ENCODE measurements around the gene PKIB.
"Not testable (repeated sequence)": the region's sequence is repeated elsewhere in the genome, so short reads cannot be mapped to it uniquely, and the experiment has no call there.

Gene PKIB

DNA sequence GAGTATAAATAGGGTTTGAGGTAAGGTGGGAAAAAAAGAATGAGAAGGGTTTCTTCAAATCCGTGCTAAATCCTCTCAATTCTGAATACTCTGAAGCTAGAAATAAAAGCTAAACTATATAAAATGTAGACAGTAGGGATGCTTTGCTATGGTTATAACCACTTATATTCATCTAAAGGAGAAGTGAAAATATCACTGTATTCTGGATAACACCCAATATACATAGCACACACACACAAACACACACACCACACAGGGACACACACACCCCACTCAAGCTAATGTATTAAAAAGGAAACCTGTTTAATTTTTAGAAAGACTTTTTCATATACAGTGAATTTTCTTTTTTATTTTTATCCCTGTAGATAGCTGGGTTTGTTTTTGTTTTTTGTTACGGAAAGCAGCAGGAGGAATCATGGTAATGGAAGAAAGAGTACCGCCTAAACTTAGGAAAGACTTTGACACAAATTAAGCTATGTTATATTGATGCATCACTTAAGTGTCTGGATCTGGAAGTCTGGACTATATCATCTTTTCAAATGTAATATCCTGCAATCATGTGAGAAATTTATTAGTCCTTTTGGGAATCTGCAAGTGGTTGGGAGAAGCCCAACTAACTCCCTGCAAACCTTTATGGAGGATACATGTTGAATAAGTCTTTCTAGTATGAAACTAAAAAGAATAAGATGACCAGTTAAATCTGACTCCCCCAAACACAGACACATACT, 100.9 kb downstream of the PKIB start:
- DNase-seq (ENCODE audit: low read depth): no peak

DNA sequence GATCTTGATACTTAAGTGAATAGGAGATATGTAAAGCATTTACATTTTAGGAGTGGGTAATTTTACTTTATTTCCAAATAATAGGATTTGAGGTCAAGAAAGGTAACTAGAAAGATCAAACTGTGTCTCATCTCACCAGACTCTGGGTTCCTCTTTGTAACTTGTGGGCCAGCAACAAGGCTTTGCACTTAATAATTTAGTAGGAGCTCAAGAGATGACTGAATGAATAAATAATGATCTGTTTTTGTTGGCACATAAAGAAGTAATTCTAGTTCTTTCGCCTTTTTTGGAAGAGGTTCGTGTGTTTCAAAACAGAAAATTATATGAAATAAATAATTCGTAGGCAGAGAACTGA, 101.9 kb downstream of the PKIB start:
- DNase-seq (ENCODE audit: low read depth): no peak

DNA sequence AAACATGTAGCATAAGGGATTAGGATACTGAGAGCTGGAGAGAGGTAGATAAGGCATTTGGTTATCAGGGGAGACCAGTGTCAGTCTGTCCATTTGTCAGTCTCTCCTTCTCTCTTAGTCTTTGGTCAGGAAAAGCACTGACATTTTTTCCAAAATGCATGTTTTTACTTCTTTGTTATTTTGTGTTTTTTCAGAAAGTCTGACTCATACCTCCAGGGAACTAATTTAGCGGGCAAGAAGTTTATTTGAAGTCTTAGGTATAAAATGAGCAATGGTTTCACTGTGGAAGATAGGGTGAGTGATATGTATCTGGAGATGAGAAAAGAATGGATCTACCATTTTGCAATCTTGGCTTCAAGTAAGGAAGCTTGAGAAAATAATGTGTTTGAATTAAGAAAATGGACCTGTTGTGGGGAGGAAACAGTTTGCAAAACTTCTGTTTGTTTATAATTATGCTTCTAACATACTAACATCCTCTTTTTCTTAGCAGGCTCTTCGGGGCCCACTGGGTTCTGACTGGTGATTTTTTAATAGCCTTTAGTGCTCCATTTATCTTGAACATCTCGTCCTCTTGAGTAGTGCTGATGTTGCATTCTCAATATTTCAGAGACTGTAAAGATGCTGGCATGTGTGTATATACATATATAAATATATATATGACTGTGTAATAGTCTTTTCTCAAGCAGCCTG, 102.4 kb downstream of the PKIB start:
- DNase-seq (ENCODE audit: low read depth): no peak

DNA sequence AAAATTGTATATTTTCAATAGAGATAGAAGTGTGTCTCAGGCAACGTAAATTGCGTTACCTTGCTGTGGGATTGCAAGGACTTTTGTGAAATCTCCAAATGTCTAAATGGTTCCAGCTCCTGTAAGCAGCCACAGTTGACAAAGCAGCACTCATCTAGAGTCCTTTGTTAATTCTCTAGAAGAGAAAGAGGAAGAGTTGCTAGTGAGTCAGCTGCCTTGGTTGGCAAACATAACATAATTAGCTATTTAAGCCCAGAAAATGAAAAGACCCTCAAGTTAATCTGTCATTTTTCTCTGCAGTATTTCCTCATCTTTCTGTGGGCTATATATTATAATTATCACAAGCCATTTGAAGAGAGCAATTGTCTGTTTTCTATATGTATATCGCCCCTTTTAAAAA, 102.9 kb downstream of the PKIB start:
- DNase-seq (ENCODE audit: low read depth): no peak

DNA sequence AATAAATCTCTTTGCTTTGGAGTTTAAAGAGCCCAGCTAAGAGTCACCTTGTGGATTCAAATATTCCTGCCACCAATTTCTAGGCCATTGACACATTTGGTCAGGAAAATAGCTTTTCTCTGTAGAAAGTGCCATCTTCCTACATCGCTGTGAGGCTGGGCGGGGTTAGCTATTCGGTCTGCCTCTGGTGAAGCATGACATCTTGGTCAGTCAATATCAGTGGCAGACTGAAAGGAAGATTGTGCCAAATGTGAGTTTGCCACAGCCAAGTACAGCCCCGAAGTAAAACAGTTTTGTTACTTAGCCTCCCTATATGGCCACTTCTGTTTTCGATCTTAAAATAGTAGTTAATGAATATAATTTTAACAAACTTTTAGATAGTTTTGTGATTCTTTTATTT, 103.9 kb downstream of the PKIB start:
- DNase-seq (ENCODE audit: low read depth): no peak

DNA sequence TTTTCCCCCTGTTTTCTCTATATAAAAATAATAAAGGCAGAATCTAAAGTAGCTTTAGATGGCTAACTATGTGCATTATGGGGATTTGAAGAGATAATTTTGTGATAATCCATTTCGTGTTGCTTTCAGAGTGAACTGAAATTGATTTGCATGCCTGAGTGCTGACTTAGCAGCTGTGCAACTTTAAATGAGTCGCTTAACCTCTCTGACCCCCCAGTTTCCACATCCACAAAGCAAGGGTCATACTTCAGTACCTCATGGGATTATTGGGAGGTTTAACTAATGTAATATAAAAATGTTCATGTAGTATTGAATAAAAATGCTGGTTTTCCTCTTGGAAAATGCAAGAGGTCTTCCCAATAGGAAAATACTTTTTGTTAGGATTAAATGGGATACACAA, 105.5 kb downstream of the PKIB start:
- DNase-seq (ENCODE audit: low read depth): no peak

DNA sequence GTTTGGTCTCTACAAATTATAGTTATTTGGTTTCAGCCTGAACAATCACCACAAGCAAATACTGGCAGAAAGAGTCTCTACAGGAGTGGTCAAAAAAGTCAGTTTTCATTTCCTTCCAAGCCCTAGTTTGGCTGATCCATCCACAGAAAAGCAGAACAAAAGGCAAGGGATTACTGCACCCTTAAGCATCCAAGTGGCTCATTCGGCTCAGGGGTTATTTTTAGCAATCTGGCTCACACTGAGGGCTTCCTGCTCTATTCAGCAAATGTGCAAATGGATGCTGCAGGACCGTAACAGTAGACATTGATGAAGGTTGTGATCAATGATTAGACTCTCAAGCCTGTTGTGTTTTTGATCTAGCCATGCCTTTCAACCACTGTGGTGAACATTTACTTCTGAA, 107.1 kb downstream of the PKIB start:
- no peak for DNase-seq (ENCODE audit: low read depth)

DNA sequence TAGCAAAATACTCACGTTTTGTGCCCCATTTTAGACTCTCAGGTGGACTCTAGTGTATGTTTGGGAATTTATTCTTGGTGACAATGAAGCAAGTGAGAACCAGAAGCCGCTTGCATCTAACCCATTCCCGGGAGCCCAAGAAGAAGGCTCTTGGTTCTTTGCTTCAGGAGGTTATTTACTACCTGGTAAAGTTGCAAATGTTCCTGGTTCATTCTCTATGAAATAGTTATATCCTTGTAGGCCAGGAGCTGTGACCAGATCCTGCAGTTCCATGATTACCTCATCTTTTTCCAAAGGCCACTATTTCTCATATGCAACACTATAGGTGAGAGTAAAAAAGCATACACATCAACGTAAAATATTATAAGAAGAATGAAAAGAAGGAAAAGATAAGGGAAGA, 108.4 kb downstream of the PKIB start:
- DNase-seq (ENCODE audit: low read depth): no peak

DNA sequence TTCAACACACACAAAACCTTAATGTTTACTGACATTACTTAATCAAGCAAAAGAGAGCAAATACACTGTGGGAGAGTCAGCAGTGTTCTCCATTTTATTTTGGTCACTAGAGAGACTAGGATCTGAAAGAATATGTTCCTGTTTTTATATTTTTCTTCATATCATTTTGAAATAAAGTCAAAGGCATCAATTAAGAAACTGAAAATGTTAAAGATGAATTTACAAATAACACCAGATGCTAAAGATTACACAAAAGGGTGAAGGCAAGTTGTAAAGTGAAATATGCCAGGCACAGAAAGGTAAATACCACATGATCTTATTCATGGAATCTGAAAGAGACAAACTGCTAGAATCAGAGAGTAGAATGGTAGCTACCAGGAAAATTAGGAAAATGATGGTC, 109.0 kb downstream of the PKIB start:
- no peak for DNase-seq (ENCODE audit: low read depth)

DNA sequence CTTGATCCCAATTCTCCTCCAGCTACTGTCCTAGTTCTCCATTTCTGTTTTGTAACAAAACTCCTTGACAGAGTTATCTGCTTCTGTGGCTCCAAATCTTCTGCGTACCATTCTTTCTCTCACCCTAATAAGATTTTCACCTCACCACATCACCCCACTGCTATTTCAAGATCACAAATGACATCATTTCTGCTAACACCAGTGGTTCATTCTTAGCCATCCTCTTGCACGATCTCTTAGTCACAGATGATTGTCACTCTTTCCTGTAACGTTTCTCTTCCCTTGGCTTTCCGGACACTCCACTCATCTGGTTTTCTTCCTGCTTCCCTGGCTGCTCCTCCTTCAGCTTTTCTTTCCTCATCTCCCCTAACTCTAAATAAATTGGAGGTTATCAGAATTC, 112.5 kb downstream of the PKIB start:
- DNase-seq (ENCODE audit: low read depth): no peak

DNA sequence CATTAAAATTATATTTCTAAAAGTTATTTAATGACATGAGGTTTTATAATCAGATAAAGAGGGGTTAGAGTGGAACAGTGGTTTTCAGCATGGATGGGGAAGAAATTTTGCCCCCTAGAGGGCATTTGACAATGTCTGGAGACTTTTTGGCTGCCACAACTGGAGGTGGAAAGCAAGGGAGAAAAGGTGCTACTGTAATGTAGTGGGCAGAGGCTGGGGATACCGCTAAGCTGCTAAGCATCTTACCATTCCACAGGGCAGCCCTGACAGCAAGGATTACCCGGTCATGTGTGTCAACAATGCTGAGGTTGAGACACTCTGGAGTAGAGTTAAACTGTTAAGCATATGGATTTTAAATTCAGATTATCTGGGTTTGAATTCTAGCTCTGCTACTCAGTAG, 116.4 kb downstream of the PKIB start:
- no peak for DNase-seq (ENCODE audit: low read depth)

DNA sequence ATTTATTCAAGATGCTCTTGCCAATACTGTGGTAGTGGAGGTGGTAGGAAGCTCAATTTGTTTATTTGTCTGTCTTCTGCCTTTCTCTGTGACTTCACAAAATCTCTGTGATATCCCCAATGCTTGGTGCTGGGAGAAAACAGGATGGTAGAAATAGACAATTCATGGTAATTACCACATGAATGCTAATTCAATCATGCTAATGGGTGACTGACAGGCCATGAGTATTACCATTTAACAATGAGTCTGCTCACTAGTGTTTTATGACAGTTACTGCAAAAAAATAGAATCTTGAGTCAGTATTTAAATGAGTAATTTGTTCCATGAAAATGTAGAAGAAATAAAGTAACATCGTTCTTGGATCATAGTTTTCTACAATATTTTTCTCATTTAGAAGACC, 117.0 kb downstream of the PKIB start:
- DNase-seq (ENCODE audit: low read depth): no peak

DNA sequence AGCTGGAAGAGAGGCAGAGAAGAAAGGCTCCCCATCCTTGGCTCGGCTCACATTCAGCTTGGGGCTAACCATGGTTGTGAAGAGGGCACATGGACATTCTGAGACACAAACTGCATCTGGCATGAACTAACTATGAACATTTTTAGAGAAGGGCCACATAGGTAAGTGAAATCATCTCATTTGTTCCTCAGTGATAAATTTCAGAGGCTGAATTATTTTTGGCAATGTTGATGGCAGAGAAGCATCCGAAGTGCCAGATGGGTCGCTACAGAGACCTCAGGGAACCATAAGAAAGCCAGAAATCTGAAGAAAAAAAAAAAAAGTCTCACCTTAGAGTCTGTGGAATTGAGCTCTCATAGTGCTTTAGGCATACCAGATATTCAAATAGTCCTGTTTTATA, 120.1 kb downstream of the PKIB start:
- DNase-seq (ENCODE audit: low read depth): no peak

DNA sequence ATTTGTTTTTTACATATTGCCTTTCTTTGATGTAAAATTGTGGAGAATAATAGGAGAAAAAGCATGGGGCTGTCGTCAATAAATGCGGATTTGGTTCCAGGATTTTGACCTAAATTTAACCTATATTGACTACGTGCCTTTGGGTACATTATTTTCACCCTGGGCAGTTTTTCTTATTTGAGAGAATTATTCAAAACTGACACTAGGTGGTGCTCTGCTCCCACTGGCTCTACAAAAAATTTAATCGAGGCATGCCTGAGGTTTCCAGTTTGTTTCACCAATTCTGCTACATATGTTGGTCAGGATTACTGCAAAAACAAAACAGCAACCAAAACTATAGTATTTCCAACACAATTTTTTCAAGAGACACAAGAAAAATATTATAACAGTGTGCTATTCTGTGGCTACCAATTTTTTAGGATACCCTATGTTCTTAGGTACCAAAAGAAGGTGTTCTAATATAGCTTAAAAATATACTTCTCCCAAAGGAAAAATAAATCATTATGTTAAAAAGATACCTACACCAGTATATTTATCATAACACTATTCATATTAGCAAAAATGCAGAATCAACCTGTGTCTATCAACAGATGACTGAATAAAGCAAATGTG, 120.7 kb downstream of the PKIB start:
- DNase-seq (ENCODE audit: low read depth): no peak

DNA sequence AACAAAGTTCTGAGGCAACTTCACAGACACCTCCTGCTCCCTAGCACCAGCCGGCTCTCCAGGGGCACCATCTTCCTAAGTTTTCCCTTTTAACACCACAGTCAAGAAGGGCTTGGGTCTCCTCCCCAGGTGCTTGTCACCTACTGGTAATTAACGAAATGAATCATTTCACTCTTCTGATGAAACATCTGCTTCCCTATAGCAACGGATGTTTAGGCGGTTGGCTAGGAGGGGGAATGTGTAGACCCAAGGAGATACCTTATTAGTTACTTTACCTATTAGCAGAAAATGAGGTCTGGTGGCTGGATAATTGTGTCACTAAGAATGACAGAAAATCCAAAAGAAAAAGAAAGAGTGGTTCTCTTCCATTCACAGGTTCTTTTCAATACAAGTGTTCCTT, 123.1 kb downstream of the PKIB start:
- no peak for DNase-seq (ENCODE audit: low read depth)

DNA sequence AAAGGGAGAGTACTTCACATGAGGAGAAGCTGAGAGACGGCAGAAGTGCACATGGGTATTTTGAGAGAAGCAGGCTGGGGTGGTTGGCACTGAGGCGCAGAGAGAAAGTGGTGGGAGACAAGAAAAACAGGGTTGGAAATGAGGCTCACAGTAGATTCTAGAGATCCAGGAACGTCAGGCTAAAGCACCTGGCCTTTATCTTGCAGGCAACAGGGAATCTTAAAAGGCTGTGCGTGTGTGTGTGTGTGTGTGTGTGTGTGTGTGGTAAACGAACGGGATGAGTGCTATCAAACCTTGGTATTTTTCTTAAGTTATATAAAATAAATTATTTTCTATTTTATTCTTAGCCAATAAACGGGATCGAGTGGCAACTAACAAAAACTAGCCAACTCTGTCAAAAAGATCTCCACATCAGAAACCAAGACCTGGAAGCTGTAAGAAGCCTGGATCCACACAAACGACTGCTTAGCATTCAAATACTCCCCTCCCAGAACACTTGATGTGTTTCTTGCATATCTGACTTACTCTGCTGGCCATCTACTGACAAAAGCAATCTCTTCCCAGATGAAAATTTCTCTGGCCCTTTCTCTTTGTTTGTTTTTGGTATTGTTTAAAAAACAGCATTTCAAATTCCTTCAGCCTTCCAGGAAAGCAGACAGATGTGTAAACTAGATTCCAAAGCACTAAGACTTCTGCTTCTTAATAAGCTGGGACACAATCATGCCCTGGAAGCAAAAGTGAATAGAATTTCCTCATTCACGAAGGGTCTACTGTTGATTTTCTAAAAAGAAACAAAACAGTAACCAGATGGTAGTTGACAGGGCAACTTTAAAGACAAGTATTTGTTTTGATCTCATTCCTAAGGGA, 124.6 kb downstream of the PKIB start:
- no peak for DNase-seq (ENCODE audit: low read depth)

DNA sequence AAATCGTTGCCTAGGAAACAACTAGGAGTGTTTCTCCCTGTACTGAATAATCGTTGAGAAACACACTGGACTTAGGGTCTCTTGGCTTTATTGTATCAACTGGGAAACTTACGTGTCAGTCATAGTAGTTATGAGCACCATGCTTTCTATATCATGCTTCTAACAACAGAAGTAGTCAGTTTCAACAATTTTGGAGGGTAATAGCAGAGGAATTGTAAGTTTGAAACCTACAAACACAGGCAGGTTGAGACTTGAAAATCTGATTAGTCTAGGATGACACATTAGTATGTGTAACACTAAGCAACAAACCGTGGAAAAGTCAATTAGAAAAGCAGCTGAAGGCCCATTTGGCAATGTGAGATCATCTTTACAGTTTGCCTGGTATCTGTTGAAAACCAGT, 125.4 kb downstream of the PKIB start:
- no peak for DNase-seq (ENCODE audit: low read depth)

DNA sequence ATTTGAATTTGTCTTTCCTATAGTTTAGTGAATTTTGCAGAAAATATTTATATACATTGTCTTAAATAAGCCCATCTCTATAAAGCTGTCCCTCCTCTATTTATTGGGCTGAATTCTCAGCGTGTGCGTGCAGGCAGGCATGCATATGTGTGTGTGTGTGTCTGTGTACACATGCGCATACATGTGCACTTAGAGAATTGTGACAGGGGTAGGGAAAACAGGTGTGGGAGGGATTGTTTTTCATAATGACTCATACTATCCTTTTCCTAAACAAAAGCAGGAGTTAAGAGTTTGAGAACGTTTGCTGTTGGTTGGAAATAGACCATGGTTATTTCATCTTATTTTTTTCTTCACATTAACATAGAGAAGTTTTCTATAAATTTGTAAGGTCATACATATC, 126.0 kb downstream of the PKIB start:
- DNase-seq (ENCODE audit: low read depth): no peak

DNA sequence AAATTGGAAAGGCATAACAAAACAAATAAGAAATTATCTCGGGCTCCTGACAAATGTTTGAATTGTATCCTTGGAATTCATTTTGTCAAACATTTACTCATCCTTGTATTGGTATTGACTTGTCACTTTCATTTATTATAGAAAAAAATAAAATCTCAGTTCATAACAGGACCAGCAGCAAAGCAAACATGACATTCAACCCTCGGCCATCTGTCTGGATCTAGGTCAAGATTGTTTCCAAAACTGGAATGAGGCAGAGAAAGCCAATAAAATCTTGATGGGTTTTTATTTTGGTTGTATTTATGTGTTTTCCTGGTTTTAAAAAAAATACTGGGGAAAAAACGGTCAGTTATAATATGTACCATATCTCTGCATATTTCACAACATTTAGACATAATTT, 126.4 kb downstream of the PKIB start:
- no peak for DNase-seq (ENCODE audit: low read depth)

DNA sequence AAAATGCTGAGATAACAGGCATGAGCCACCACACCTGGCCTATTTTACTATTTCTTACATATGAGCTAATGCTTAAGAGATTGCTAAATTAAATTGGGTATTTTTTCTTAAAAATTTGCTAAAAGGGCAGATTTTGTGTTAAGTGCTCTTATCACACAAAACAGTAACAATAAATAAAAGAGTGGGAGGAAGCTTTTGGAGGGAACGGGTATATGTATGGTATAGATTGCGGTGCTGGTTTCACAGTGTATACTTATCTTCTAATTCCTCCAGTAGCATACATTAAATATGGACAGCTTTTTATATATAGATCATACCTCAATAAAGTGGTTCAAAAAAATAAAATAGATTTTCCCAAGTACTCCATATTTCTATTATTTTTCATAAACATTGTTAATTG, 129.9 kb downstream of the PKIB start:
- no peak for DNase-seq (ENCODE audit: low read depth)

DNA sequence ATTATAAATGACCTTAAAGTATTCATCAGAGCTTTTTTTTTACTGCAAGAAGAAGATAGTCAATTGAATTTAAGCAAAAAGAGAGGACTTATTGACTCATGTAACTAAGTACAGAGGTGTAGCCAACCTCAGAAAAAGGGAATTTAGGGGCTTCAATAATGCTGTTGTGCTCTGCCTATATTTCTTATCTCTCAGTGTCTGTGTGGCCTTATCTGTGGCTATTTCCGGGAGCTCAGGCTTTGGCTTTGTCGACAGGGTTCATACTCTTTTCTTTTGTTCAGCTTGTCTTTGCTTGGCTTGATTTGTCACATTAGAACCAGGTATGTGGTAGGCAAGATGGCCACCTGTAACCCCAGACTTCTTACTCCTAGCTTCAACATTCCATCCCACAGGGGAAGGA, 130.7 kb downstream of the PKIB start:
- no peak for DNase-seq (ENCODE audit: low read depth)

DNA sequence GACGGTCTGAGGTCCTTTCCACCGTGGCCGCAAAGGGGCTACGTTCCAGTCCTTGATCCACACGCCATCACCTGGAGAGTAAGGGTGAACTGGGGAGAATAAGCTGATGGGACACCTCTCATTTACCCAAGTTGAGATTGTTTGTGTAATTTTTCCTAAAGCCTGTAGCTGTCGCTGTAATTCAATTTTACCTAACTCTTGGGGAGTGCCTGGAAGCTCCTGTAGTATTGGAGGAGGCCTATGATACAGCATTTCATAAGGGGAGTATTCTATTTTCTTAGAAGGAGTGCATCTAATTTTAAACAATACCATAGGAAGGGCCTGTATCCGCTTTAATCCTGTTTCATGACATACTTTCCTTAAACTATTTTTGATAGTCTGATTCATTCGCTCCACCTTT, 134.0 kb downstream of the PKIB start:
- not testable (repeated sequence) for DNase-seq (ENCODE audit: low read depth)

DNA sequence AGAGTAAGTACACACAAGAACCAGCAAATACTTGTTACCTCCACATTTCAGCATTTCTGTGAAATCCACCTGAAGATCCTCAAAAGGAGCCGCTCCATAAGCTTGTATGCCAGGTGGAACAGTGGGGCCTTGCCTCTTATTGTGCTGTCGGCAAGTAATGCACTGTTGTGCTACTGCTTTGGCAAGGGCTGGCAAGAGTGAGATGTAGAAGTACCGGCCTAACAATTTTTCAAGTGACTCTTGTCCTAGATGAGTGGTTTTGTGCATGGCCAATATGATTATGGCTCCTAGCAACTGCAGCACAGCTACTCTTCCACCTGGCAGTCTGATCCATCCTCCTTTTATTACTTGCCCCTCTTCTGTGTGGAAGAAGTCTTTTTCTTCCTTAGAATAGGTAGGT, 134.7 kb downstream of the PKIB start:
- DNase-seq (ENCODE audit: low read depth): not testable (repeated sequence)

Data from stimulated activated CD8-positive, alpha-beta memory T cell treated with anti-CD3 and anti-CD28 coated beads, Interleukin-12 subunit alpha, Interleukin-12 subunit beta, amount 100 ng/mL, for 1 hour (primary cell).